GM12801 (cell line): ENCODE results near the gene EPS15.

ENCODE experiments used
- TF ChIP-seq, protein P1 (sequence below): IDR thresholded peaks from one replicate; pipeline ENCODE4 v1.5.1; 2011; ENCODE audit warnings: control low read depth; ENCODE audit not compliant: insufficient read length; ENCODE audit errors: extremely low read depth

Gene EPS15

GRCh38 chr1:51344276-51344601 lies 174.8 kb downstream of the EPS15 start:
- TF ChIP-seq, protein P1, sequence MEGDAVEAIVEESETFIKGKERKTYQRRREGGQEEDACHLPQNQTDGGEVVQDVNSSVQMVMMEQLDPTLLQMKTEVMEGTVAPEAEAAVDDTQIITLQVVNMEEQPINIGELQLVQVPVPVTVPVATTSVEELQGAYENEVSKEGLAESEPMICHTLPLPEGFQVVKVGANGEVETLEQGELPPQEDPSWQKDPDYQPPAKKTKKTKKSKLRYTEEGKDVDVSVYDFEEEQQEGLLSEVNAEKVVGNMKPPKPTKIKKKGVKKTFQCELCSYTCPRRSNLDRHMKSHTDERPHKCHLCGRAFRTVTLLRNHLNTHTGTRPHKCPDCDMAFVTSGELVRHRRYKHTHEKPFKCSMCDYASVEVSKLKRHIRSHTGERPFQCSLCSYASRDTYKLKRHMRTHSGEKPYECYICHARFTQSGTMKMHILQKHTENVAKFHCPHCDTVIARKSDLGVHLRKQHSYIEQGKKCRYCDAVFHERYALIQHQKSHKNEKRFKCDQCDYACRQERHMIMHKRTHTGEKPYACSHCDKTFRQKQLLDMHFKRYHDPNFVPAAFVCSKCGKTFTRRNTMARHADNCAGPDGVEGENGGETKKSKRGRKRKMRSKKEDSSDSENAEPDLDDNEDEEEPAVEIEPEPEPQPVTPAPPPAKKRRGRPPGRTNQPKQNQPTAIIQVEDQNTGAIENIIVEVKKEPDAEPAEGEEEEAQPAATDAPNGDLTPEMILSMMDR = no peak

DNA sequence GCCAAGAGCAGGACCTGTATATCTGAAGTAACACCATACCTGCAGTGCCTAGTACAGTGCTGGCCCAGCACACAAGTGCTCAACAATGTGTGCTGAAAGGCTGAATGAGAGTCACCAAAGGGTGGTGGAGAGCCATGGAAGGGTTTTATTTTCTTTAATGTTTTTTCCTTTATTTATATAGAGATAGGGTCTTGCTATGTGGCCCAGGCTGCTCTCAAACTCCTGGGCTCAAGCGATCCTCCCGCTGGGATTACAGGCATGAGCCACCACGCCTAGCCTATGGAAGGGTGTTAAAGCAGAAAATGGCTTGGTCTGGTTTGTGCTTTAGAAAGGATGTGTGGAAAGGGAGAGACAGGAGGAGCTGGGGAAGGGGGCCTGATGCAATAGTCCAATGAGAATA lies 175.4 kb downstream of the EPS15 start:
- TF ChIP-seq, protein P1 = no peak

DNA sequence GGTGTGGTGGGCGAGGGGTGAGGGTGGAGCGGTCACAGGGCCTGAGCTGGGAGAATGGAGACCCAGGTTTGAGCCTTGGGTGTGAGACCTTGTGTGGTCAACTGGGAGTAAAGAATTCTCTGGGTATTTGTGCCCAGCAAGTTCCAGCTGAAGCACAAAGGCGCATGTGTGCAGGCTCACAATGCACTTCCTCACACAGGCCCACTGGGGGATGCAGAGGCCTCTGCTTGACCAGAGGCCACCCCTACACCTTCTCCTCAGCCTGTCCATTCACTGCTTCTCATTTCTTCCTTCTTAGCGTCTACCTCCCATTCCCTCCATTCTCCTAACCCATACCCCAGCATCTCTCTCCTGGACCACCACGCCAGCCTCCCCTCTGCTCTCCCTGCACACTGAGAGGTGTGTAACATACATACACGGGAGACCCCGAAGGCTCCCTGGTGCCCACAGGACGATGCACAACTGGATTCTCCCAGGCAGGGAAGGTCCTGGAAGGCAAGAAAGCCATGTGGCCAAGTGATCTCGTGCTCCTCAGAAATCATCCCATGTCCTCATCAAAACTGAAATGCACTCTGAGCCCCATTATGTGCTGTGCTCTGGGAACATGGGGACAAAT lies 176.4 kb downstream of the EPS15 start:
- TF ChIP-seq, protein P1 = no peak

- TF ChIP-seq, protein P1 = no peak
Observed at GRCh38 chr1:51341876-51342496, 177.1 kb downstream of the EPS15 start.

DNA sequence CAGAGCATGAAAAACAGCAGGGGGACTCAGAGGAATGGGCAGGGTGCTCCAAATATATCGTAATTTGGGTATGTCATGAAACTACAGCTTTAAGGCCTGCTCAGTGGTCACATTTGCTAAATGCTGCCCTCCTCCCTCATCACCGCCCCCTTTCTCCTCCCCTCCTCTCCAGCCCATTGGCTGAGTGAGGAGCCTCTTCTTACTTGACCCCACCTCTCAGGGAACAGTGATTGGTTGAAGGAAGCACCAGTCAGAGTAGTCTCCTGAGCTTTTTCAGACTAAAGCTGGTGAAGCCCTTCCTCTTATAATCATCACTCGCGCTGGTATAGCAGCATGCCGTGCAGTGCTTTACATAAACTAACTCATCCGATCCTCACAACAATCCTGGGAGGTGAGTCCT lies 178.7 kb downstream of the EPS15 start:
- TF ChIP-seq, protein P1 = no peak

- TF ChIP-seq, protein P1 = no peak
Observed at GRCh38 chr1:51336711-51337110, 182.4 kb downstream of the EPS15 start.

DNA sequence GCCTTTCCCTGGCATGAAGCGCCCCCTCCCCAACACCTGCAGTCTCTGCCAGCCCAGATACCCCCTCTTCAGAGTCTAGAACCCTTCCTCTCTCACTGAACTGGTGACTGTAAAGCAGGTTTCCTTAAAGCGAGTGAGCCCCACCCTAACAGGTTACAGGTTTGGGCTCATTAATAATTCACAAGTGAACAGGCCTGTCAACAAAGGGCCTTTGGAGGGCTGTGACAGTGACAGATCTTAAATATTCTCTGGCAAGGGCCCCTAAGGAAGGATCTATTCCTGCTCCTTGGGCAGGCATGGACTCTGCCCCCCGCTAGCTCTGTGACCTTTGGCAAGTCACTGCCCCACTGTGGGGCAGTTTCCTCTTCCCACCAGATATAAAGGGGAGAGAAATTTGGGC lies 183.1 kb downstream of the EPS15 start:
- TF ChIP-seq, protein P1 = no peak
